GM06990 (cell line): ENCODE measurements around the gene EMX1.
A peak's percentile ranks its signal among the peaks of the same experiment; 100 is the strongest.

Source experiments
- DNase-seq: peaks from one replicate; pipeline ENCODE4 v3.0.0-alpha.2; 2011; ENCODE audit not compliant: insufficient read length; ENCODE audit errors: extremely low read depth
- H3K27me3 ChIP-seq: replicated peaks from 2 replicates; pipeline ENCODE4 v1.6.0; 2011; ENCODE audit warnings: low read length; ENCODE audit not compliant: control insufficient read depth, insufficient read depth
- H3K36me3 ChIP-seq: 2 replicates; pipeline ENCODE4 v1.5.1; 2011; ENCODE audit warnings: low read length; ENCODE audit not compliant: control insufficient read depth, insufficient read depth
- H3K4me3 ChIP-seq: replicated peaks from 2 replicates; pipeline ENCODE4 v1.5.1; 2011; ENCODE audit warnings: low read depth, mild to moderate bottlenecking, control low read depth, low read length
- CTCF ChIP-seq: IDR thresholded peaks from 2 replicates; pipeline ENCODE4 v1.5.1; 2011; ENCODE audit warnings: low read length, control low read depth, mild to moderate bottlenecking, inconsistent platforms; ENCODE audit not compliant: insufficient read depth, poor library complexity, severe bottlenecking

EMX1 gene

GRCh38 chr2:72917138-72917876, at the start of gene EMX1:
EMX1 (plus strand) TSS chr2:72917519; CDS start chr2:72917853, 334 bp downstream.
- no peaks in the 10 kb centered on the region; the same call in 1 of the 2 replicates for H3K27me3 ChIP-seq
- peak; percentile 73 for DNase-seq
- no peak for TF ChIP-seq CTCF
- peak within 1 kb of the TSS; percentile 62 for H3K4me3 ChIP-seq
- no peaks in the 10 kb centered on the region for H3K36me3 ChIP-seq

- Histone ChIP-seq H3K27me3 (no peaks in the 10 kb centered on the region; the same call in 1 of the 2 replicates), H3K36me3 (no peaks in the 10 kb centered on the region), H3K4me3 (no peak overlapping the region)
- DNase-seq = no peak
- TF ChIP-seq CTCF = no peak
These were observed 46.3 kb upstream of the EMX1 start for GRCh38 chr2:72871060-72871459.

DNA sequence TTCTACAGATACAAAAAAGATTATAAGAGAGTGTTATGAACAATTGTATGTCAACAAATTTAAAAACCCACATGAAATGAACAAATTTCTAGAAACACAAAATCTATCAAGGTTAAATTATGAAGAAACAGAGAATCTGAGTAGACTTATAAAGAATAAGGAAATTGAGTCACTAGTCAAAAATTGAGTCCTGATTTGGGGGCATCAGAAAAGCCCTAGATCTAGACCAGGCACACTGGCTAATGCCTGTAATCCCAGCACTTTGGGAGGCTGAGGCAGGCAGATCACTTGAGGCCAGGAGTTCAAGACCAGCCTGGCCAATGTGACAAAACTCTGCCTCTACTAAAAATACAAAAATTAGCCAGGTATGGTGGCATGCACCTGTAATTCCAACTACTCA, 45.4 kb upstream of the EMX1 start:
- H3K27me3 ChIP-seq = no peaks in the 10 kb centered on the region; the same call in 1 of the 2 replicates
- TF ChIP-seq CTCF = no peak
- H3K4me3 ChIP-seq = no peak overlapping the region
- no peak for DNase-seq
- H3K36me3 ChIP-seq = no peaks in the 10 kb centered on the region

GRCh38 chr2:72883356-72883962, 33.9 kb upstream of the EMX1 start:
- no peak overlapping the region for H3K4me3 ChIP-seq
- no peaks in the 10 kb centered on the region for H3K27me3 ChIP-seq
- DNase-seq = no peak
- H3K36me3 ChIP-seq = no peaks in the 10 kb centered on the region
- TF ChIP-seq CTCF = no peak

DNA sequence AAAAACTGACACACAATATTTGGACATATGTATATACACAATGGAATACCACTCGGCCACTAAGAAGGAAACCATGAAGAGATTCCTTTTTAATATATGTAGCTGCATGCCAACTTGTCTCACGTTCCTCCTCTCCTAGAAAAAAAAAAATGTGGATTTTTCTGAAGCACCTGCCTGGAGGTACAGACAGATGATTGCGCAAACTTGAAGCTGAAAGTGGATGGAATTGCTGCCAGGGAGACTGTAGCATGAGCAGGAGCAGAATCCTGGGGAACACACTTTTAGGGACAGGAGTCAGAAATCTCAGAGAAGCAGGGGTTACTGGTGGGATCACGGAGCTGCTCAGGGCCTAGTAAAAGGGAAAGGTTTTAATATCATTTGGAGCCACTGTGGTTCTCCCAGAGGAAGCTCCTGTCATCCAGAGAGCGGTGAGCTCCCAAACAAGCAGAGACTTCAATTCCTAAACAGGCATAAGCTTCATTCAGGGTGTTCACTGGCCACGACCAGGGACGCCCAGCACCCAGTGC, 30.8 kb upstream of the EMX1 start:
- no peak for TF ChIP-seq CTCF
- no peak for DNase-seq
- no peaks in the 10 kb centered on the region for H3K36me3 ChIP-seq
- no peaks in the 10 kb centered on the region for H3K27me3 ChIP-seq
- H3K4me3 ChIP-seq = peak overlapping the region; percentile 50; the same call in 1 of the 2 replicates
